Liver (tissue), 9 donors: ENCODE data around the gene EXOC1L. TPM values are rescaled to one million over a fixed set of nuclear protein-coding genes. Genes with fewer than 3 reads are reported as not detected.

Source experiments
- DNase-seq: peaks from one replicate; pipeline ENCODE4 v3.0.0-alpha.2; 2017; ENCODE audit warnings: low spot score
- H3K27ac ChIP-seq, 2 donors: one replicate each; pipeline ENCODE4 v1.7.0; 2013; ENCODE audit warnings: inconsistent platforms in 2 of 2, low read length in 2 of 2, control low read depth in 1 of 2, low read depth in 1 of 2, mild to moderate bottlenecking in 1 of 2
- H3K27me3 ChIP-seq, 4 donors: one replicate each; pipeline versions ENCODE4 v1.6.1 to v1.7.0; 2013; ENCODE audit warnings: low read length in 3 of 4, inconsistent platforms in 1 of 4, mild to moderate bottlenecking in 1 of 4, moderate library complexity in 1 of 4; ENCODE audit not compliant: control insufficient read depth in 4 of 4, insufficient read depth in 4 of 4
- H3K36me3 ChIP-seq, 4 donors: one replicate each; pipeline versions ENCODE4 v1.6.1 to v1.7.0; 2013; ENCODE audit warnings: low read length in 3 of 4, mild to moderate bottlenecking in 3 of 4, low read depth in 1 of 4, moderate library complexity in 1 of 4; ENCODE audit not compliant: control insufficient read depth in 4 of 4, insufficient read depth in 3 of 4
- H3K4me1 ChIP-seq, 4 donors: one replicate each; pipeline versions ENCODE4 v1.6.1 to v1.7.0; 2013; ENCODE audit warnings: low read length in 3 of 4, mild to moderate bottlenecking in 3 of 4, moderate library complexity in 1 of 4; ENCODE audit not compliant: control insufficient read depth in 4 of 4, insufficient read depth in 4 of 4
- H3K4me3 ChIP-seq, 3 donors: one replicate each; pipeline versions ENCODE4 v1.6.1 to v1.7.0; 2013; ENCODE audit warnings: low read length in 3 of 3, control low read depth in 1 of 3, low read depth in 1 of 3, mild to moderate bottlenecking in 1 of 3
- H3K9ac ChIP-seq, 2 donors: one replicate each; pipeline ENCODE4 v1.7.0; 2013; ENCODE audit warnings: low read length in 2 of 2, mild to moderate bottlenecking in 2 of 2, moderate library complexity in 2 of 2, control low read depth in 1 of 2, low read depth in 1 of 2
- H3K9me3 ChIP-seq, 4 donors: one replicate each; pipeline versions ENCODE4 v1.6.1 to v1.7.0; 2013; ENCODE audit warnings: low read length in 3 of 4; ENCODE audit not compliant: control insufficient read depth in 4 of 4
- CTCF ChIP-seq: fragments of 150-350 bp; IDR thresholded peaks from 2 replicates; pipeline ENCODE4 v1.5.1; 2017; ENCODE audit warnings: improper control_type of control experiment, low read depth, low read length; ENCODE audit not compliant: missing input control
- EGR1 ChIP-seq, 2 donors: IDR thresholded peaks; 2 replicates each; pipeline ENCODE4 v1.6.1; 2016 to 2018; ENCODE audit warnings: antibody characterized with exemption in 2 of 2, low read depth in 2 of 2
- FOXA1 ChIP-seq: IDR thresholded peaks from 2 replicates; pipeline ENCODE4 v1.6.1; 2016; ENCODE audit warnings: antibody characterized with exemption
- FOXA2 ChIP-seq: IDR thresholded peaks from 2 replicates; pipeline ENCODE4 v1.6.1; 2016; ENCODE audit warnings: antibody characterized with exemption
- GABPA ChIP-seq, 2 donors: IDR thresholded peaks in 1 of 2; conservative IDR thresholded peaks in 1 of 2; 2 replicates each; pipeline ENCODE4 v1.6.1; 2016; ENCODE audit warnings: antibody characterized with exemption in 2 of 2, mild to moderate bottlenecking in 1 of 2, moderate library complexity in 1 of 2
- HNF4A ChIP-seq, 2 donors: conservative IDR thresholded peaks; 2 replicates each; pipeline ENCODE4 v1.6.1; 2016; ENCODE audit warnings: antibody characterized with exemption in 2 of 2, mild to moderate bottlenecking in 2 of 2
- HNF4G ChIP-seq: IDR thresholded peaks from 2 replicates; pipeline ENCODE4 v1.6.1; 2016; ENCODE audit warnings: antibody characterized with exemption
- JUND ChIP-seq, 2 donors: IDR thresholded peaks; 2 replicates each; pipeline ENCODE4 v1.6.1; 2016; ENCODE audit warnings: antibody characterized with exemption in 2 of 2
- MAX ChIP-seq: IDR thresholded peaks from 2 replicates; pipeline ENCODE4 v1.6.1; 2016; ENCODE audit warnings: antibody characterized with exemption
- NR2F2 ChIP-seq: IDR thresholded peaks from 2 replicates; pipeline ENCODE4 v1.6.1; 2016; ENCODE audit warnings: antibody characterized with exemption
- RAD21 ChIP-seq, 2 donors: IDR thresholded peaks; 2 replicates each; pipeline ENCODE4 v1.6.1; 2016; ENCODE audit warnings: antibody characterized with exemption in 2 of 2, mild to moderate bottlenecking in 2 of 2
- REST ChIP-seq: IDR thresholded peaks from 2 replicates; pipeline ENCODE4 v1.6.1; 2016; ENCODE audit warnings: antibody characterized with exemption, mild to moderate bottlenecking
- RXRA ChIP-seq, 2 donors: IDR thresholded peaks; 2 replicates each; pipeline ENCODE4 v1.6.1; 2017 to 2018; ENCODE audit warnings: antibody characterized with exemption in 2 of 2, mild to moderate bottlenecking in 1 of 2
- SP1 ChIP-seq: IDR thresholded peaks from 2 replicates; pipeline ENCODE4 v1.6.1; 2018; ENCODE audit warnings: antibody characterized with exemption, mild to moderate bottlenecking
- TAF1 ChIP-seq: conservative IDR thresholded peaks from 2 replicates; pipeline ENCODE4 v1.6.1; 2016; ENCODE audit warnings: antibody characterized with exemption, mild to moderate bottlenecking
- YY1 ChIP-seq: IDR thresholded peaks from 2 replicates; pipeline ENCODE4 v1.6.1; 2016; ENCODE audit warnings: antibody characterized with exemption, mild to moderate bottlenecking
- ZBTB33 ChIP-seq: IDR thresholded peaks from 2 replicates; pipeline ENCODE4 v1.6.1; 2016; ENCODE audit warnings: antibody characterized with exemption
- WGBS: extraction: QIAGEN DNeasy Blood & Tissue Kit; methylation state at CpG from one replicate; pipeline ENCODE4 v1.1.7; 2013; 5-methylcytosine and 5-hydroxymethylcytosine counted together
- polyA plus RNA-seq, 2 donors: library from polyadenylated mRNA; stranded (reverse) in 1 of 2; unstranded in 1 of 2; fragments of 200-250 nt in 1 of 2; fragments of >200 nt in 1 of 2; fragmentation: Nextera tagmentation in 1 of 2; extraction: Ambion mirVana in 1 of 2; gene quantifications; one replicate each; pipeline versions ENCODE4 v1.2.1 to v1.2.3, GENCODE V29; 2013 to 2015
- total RNA-seq, 2 donors: library from RNA; depleted of rRNA; stranded (reverse); fragments of >200 nt; gene quantifications; one replicate each; pipeline ENCODE4 v1.2.3, GENCODE V29; 2014
- donor health status: healthy.
- donor health status: healthy.
- donor health status: healthy.
- donor health status: healthy.
- donor health status: healthy.

Gene EXOC1L
- total and polyA plus RNA-seq, 4 donors, result not detected

- Histone ChIP-seq H3K27me3 (peaks cover 0 to 12% (median 1%) of the 10 kb centered on the region in 4 donors), H3K4me1 (no peaks in the 10 kb centered on the region), H3K9me3 (peaks cover 3 to 12% (median 5%) of the 10 kb centered on the region in 4 donors), H3K9ac (no peak overlapping the region), H3K27ac (no peak overlapping the region), H3K36me3 (peaks cover 0 to 2% (median 0%) of the 10 kb centered on the region in 4 donors), H3K4me3 (no peak overlapping the region)
- no peak for DNase-seq
- TF ChIP-seq REST (no peak), NR2F2 (no peak), RXRA (IDR thresholded peaks at IDR 0.05) (no peak), CTCF (no peak)
- 65% methylated on average over 1 of the region's 1 CpG for WGBS
These were observed 18.3 kb downstream of the EXOC1L start for GRCh38 chr4:55837903-55838302.

GRCh38 chr4:55838356-55838755, 18.8 kb downstream of the EXOC1L start:
- peaks cover 0 to 12% (median 1%) of the 10 kb centered on the region in 4 donors for H3K27me3 ChIP-seq
- no peaks in the 10 kb centered on the region for H3K4me1 ChIP-seq
- H3K9ac ChIP-seq, result no peak overlapping the region
- no peak for TF ChIP-seq RXRA (IDR thresholded peaks at IDR 0.05)
- TF ChIP-seq TAF1, result no peak
- TF ChIP-seq HNF4G, result no peak
- no peak for TF ChIP-seq CTCF
- TF ChIP-seq YY1, result no peak
- no peak for TF ChIP-seq RAD21 (IDR thresholded peaks at IDR 0.05)
- TF ChIP-seq NR2F2, result no peak
- TF ChIP-seq JUND (IDR thresholded peaks at IDR 0.05), result no peak
- no peak for TF ChIP-seq EGR1 (IDR thresholded peaks at IDR 0.05; ENCODE audit: low read depth in 2 of 2)
- no peak for TF ChIP-seq ZBTB33
- no peak for TF ChIP-seq FOXA1
- no peak for TF ChIP-seq MAX
- TF ChIP-seq REST, result no peak
- TF ChIP-seq FOXA2, result no peak
- no peak for TF ChIP-seq SP1
- TF ChIP-seq HNF4A (conservative IDR thresholded peaks at IDR 0.05), result no peak
- TF ChIP-seq GABPA (IDR thresholded peaks at IDR 0.05 in 1 of 2, conservative IDR thresholded peaks at IDR 0.05 in 1 of 2), result no peak
- H3K27ac ChIP-seq, result no peak overlapping the region
- no peak overlapping the region for H3K4me3 ChIP-seq
- 55% methylated on average over 1 of the region's 1 CpG for WGBS
- H3K36me3 ChIP-seq, result peaks cover 0 to 2% (median 0%) of the 10 kb centered on the region in 4 donors
- DNase-seq, result no peak
- peaks cover 3 to 12% (median 5%) of the 10 kb centered on the region in 4 donors for H3K9me3 ChIP-seq
